RPMI8226 (cell line): ENCODE results near the gene KRTAP5-9.
"Not testable (repeated sequence)": the region's sequence is repeated elsewhere in the genome, so short reads cannot be mapped to it uniquely, and the experiment has no call there.

ENCODE experiments used
- DNase-seq: peaks from one replicate; pipeline ENCODE4 v3.0.0-alpha.2; 2015

Gene KRTAP5-9

GRCh38 chr11:71534711-71535608 lies 13.3 kb upstream of the KRTAP5-9 start:
- not testable (repeated sequence) for DNase-seq

GRCh38 chr11:71535825-71536224 lies 12.4 kb upstream of the KRTAP5-9 start:
- DNase-seq: no peak

- DNase-seq: no peak
These were observed 10.7 kb upstream of the KRTAP5-9 start for GRCh38 chr11:71537537-71537936.

- not testable (repeated sequence) for DNase-seq
These were observed 10.1 kb upstream of the KRTAP5-9 start, which contains the start of gene KRTAP5-8 for GRCh38 chr11:71537977-71538665. KRTAP5-8 (plus strand) TSS chr11:71538025; CDS start chr11:71538056, 31 bp downstream.

GRCh38 chr11:71538666-71538990 lies 9.6 kb upstream of the KRTAP5-9 start:
- DNase-seq: no peak

- DNase-seq: no peak
These were observed 9.2 kb upstream of the KRTAP5-9 start for GRCh38 chr11:71539017-71539416.

- DNase-seq: not testable (repeated sequence)
These were observed 8.2 kb upstream of the KRTAP5-9 start for GRCh38 chr11:71539971-71540370.

GRCh38 chr11:71540521-71541304 lies 7.5 kb upstream of the KRTAP5-9 start:
- DNase-seq: not testable (repeated sequence)

GRCh38 chr11:71542382-71542781 lies 5.8 kb upstream of the KRTAP5-9 start:
- no peak for DNase-seq

GRCh38 chr11:71542879-71543777 lies 5.1 kb upstream of the KRTAP5-9 start:
- DNase-seq: no peak

GRCh38 chr11:71543866-71544265 lies 4.4 kb upstream of the KRTAP5-9 start:
- no peak for DNase-seq

GRCh38 chr11:71544525-71545214 lies 3.5 kb upstream of the KRTAP5-9 start:
- no peak for DNase-seq

- no peak for DNase-seq
These were observed 2.7 kb upstream of the KRTAP5-9 start for GRCh38 chr11:71545405-71545966.

GRCh38 chr11:71548716-71549151 lies 514 bp downstream of the KRTAP5-9 start:
- no peak for DNase-seq

- no peak for DNase-seq
These were observed 3.5 kb downstream of the KRTAP5-9 start for GRCh38 chr11:71551711-71552110.

- no peak for DNase-seq
These were observed 6.8 kb downstream of the KRTAP5-9 start for GRCh38 chr11:71554996-71555395.

GRCh38 chr11:71555508-71555907 lies 7.3 kb downstream of the KRTAP5-9 start:
- DNase-seq: no peak

GRCh38 chr11:71556018-71556417 lies 7.8 kb downstream of the KRTAP5-9 start:
- no peak for DNase-seq

GRCh38 chr11:71557257-71557656 lies 9.0 kb downstream of the KRTAP5-9 start:
- DNase-seq: no peak

GRCh38 chr11:71558996-71559395 lies 10.8 kb downstream of the KRTAP5-9 start:
- no peak for DNase-seq

- DNase-seq: no peak
These were observed 13.9 kb downstream of the KRTAP5-9 start for GRCh38 chr11:71562120-71562519.
